SK-N-MC (cell line): Measurements from ENCODE around the gene NEB.
"Not testable (repeated sequence)": the region's sequence is repeated elsewhere in the genome, so short reads cannot be mapped to it uniquely, and the experiment has no call there.

ENCODE experiments used
- DNase-seq: peaks from one replicate; pipeline ENCODE4 v3.0.0-alpha.2; 2011; ENCODE audit warnings: low read depth, low spot score
- H3K27ac ChIP-seq: fragments of 200-600 bp; sonication (generic); 2 replicates; pipeline ENCODE4 v1.5.1; 2016; ENCODE audit warnings: mixed run types
- H3K36me3 ChIP-seq: fragments of 200-600 bp; sonication (generic); 2 replicates; pipeline ENCODE4 v1.6.1; 2017; ENCODE audit warnings: antibody characterized with exemption, low read length, mixed read lengths; ENCODE audit not compliant: insufficient read depth
- H3K4me3 ChIP-seq: fragments of 200-600 bp; sonication (generic); 2 replicates; pipeline ENCODE4 v1.5.1; 2016
- H3K9ac ChIP-seq: fragments of 200-600 bp; sonication (generic); 2 replicates; pipeline ENCODE4 v1.8.0; 2017; ENCODE audit warnings: mixed run types, mixed read lengths; ENCODE audit not compliant: insufficient read length
- H3K9me3 ChIP-seq: fragments of 200-600 bp; sonication (generic); 2 replicates; pipeline ENCODE4 v1.6.1; 2017; ENCODE audit warnings: low read depth, mild to moderate bottlenecking, antibody characterized with exemption, low read length, moderate library complexity, mixed read lengths
- EZH2 ChIP-seq: fragments of 200-600 bp; sonication (generic); IDR thresholded peaks from one replicate; pipeline ENCODE4 v1.6.1; 2017; ENCODE audit warnings: antibody characterized with exemption
- FOXP2 ChIP-seq: optimal IDR thresholded peaks from 2 replicates; pipeline ENCODE3; 2011; ENCODE audit warnings: mild to moderate bottlenecking, moderate library complexity; ENCODE audit not compliant: insufficient read depth; ENCODE audit errors: extremely low read length, control extremely low read depth
- POLR2AphosphoS5 ChIP-seq: IDR thresholded peaks from 2 replicates; pipeline ENCODE4 v1.6.1; 2012; ENCODE audit warnings: mild to moderate bottlenecking, low read depth, low read length, borderline replicate concordance

The NEB gene

DNA sequence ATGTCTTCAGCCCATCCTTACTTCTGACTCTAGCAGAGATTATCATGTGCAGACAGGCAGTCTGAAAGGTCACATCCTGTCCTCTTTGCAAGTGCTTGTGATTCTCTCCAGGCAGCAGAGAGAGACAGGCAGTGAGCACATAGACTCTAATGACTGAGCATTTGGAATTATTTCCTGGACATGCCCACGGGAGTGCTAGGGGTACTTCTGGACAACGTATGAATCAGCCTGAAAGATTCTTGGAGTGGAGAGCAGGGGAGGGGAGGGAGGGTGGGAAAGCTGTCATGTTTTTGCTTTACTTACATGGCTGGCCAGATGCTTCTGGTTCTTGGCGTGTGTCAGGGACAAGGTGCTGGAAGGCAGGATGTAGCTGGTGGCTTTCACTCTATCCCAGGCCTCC, 174.0 kb downstream of the NEB start:
- Histone ChIP-seq H3K9ac (no peak overlapping the region), H3K4me3 (no peak overlapping the region), H3K36me3 (no peaks in the 10 kb centered on the region), H3K9me3 (no peaks in the 10 kb centered on the region), H3K27ac (no peak overlapping the region)
- no peak for TF ChIP-seq POLR2AphosphoS5
- TF ChIP-seq EZH2: no peak
- no peak for TF ChIP-seq FOXP2
- no peak for DNase-seq

DNA sequence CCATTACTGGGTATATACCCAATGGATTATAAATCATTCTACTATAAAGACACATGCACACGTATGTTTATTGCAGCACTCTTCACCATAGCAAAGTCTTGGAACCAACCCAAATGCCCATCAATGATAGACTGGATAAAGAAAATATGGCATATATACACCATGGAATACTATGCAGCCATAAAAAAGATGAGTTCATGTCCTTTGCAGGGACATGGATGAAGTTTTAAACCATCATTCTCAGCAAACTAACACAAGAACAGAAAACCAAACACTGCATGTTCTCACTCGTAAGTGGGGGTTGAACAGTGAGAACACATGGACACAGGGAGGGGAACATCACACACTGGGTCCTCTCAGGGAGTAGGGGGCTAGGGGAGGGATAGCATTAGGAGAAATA, 174.8 kb downstream of the NEB start:
- H3K36me3 ChIP-seq, H3K4me3 ChIP-seq, H3K27ac ChIP-seq, DNase-seq, H3K9ac ChIP-seq, H3K9me3 ChIP-seq: not testable (repeated sequence)

DNA sequence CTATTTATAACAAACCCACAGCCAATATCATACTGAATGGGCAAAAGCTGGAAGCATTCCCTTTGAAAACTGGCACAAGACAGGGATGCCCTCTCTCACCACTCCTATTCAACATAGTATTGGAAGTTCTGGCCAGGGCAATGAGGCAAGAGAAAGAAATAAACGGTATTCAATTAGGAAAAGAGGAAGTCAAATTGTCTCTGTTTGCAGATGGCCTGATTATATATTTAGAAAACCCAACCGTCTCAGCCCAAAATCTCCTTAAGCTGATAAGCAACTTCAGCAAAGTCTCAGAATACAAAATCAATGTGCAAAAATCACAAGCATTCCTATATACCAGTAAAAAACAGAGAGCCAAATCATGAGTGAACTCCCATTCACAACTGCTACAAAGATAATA, 176.4 kb downstream of the NEB start:
- not testable (repeated sequence) for H3K27ac ChIP-seq, H3K9me3 ChIP-seq, H3K36me3 ChIP-seq, DNase-seq, H3K9ac ChIP-seq, H3K4me3 ChIP-seq

DNA sequence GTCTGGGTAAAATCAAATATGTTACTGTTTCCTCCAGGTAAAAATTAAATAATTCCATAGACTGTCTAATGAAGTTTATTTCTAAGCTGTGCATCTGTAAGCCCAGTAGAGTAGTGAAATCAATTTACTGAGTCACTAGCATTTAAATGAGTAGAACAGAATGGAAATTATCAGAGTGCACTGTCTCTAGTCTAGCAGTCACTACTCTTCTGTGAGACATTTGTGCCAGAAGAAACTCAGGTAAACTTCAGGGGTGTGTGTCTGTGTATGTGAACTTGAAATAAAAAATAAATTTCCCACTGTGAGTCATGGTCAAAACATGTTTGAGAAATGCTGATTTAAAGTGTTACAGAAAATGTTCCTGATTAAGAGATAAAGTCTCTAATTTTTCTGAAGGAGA, 178.2 kb downstream of the NEB start:
- no peak for TF ChIP-seq POLR2AphosphoS5
- TF ChIP-seq EZH2: no peak
- no peak for TF ChIP-seq FOXP2
- no peaks in the 10 kb centered on the region for H3K9me3 ChIP-seq
- no peak overlapping the region for H3K9ac ChIP-seq
- H3K36me3 ChIP-seq: no peaks in the 10 kb centered on the region
- H3K27ac ChIP-seq: no peak overlapping the region
- DNase-seq: no peak
- no peak overlapping the region for H3K4me3 ChIP-seq

DNA sequence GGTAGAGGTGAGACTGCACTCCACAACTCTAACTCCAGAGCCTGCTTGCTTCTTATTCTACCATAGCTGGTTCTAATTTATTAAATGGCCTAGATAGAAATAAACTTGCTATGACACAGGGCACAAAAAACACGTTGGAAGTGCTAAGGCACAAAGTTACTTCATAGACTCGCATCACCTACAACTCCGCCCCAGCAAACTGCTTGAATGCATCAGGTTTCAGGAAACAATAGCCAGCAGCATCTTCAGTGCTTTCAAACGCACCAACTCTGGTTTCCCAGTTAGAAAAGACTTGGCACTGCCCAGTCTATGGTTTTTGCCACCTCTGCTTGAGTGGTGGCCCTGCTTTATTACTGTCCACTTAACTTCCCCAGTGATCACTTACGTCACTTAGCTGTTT, 182.0 kb downstream of the NEB start:
- Histone ChIP-seq H3K4me3 (no peak overlapping the region), H3K36me3 (no peaks in the 10 kb centered on the region), H3K9ac (no peak overlapping the region), H3K27ac (no peak overlapping the region), H3K9me3 (no peaks in the 10 kb centered on the region)
- TF ChIP-seq POLR2AphosphoS5 (no peak), EZH2 (no peak), FOXP2 (no peak)
- DNase-seq: no peak

DNA sequence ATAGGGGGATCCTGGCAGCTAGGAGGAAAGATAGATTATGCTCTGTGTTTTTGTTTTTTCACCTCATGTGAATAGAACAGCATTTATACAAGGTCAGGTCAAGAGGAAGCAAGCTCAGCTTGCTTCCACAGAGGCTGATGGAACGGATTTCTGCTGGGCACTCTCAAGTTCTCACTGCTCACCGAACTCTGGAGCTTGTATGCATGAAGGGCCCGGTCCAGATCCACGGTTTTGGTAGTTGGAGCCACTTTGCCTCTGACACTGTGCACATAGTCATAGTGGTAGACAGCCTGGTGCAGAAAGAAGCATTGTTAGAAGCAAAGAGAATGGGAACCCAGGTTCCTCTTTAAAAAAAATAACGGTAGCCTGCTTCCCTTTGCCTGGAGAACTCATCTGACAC, 182.7 kb downstream of the NEB start:
- Histone ChIP-seq H3K4me3 (no peak overlapping the region), H3K27ac (no peak overlapping the region), H3K9me3 (no peaks in the 10 kb centered on the region), H3K36me3 (no peaks in the 10 kb centered on the region), H3K9ac (no peak overlapping the region)
- TF ChIP-seq FOXP2: no peak
- TF ChIP-seq EZH2: no peak
- no peak for TF ChIP-seq POLR2AphosphoS5
- no peak for DNase-seq

DNA sequence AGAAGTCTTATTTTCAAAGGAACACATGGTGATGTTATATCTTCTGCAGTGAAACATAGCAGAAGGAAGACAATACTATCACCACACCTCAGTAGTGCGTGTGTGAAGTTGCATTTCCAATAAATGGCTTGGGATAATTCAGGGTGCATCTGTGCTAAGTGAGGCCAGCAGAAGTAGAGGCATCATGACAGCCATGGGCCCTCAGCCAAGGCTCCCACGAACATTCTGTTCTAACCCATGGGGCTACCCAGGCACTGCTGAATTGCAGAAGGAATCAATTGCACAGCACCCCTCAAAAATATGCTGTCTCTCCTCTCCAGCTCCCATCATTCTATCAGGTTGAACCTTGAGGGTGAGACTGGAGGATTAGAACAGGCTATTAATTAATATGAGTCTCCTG, 185.1 kb downstream of the NEB start:
- DNase-seq: no peak
- Histone ChIP-seq H3K27ac (no peak overlapping the region), H3K4me3 (no peak overlapping the region), H3K9me3 (no peaks in the 10 kb centered on the region), H3K36me3 (no peaks in the 10 kb centered on the region), H3K9ac (no peak overlapping the region)
- TF ChIP-seq EZH2 (no peak), FOXP2 (no peak), POLR2AphosphoS5 (no peak)

DNA sequence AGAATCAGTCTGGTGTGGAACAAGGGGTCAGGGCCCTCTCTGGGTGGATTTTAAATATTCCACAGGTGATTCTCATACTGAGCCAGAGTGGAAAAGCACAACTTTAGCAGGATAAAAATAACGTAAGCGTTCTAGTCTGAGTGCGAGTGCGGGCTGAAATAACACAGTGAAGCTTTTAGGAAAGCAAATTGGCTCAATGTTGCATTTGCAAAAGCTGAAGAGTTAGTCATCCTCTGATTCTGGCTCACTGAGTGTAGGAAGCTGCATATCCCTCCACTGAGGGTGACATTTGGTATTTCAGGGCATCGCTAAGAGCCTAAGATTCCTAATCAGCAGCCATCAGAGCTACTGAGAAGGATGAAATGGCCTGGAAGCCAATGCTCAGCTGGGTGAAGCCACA, 189.8 kb downstream of the NEB start:
- H3K27ac ChIP-seq: no peak overlapping the region
- no peak overlapping the region for H3K9ac ChIP-seq
- no peak overlapping the region for H3K4me3 ChIP-seq
- H3K9me3 ChIP-seq: no peaks in the 10 kb centered on the region
- DNase-seq: no peak
- no peaks in the 10 kb centered on the region for H3K36me3 ChIP-seq
- TF ChIP-seq FOXP2 (no peak), POLR2AphosphoS5 (no peak), EZH2 (no peak)

DNA sequence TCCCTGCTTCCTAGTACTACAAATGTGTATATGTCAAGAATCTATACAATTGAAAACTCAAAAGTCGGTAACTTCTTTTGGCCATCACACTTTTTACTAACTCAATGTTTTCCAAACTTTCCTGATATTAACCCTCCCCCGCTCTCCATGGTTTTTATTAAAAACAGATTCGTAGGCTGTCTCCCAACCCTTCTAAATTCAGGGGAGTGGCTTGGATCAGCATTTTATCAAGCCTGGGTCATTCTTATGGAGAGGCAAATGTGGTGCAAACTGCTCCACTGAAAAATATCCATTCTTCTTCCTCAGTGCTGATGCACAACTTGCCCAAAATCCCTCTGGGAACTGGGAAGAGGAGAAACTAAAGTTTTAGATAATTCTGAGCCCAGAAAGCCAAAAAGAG, 190.4 kb downstream of the NEB start:
- no peak for DNase-seq
- Histone ChIP-seq H3K4me3 (peak overlapping the region; percentile 19; the same call in 1 of the 2 replicates), H3K27ac (no peak overlapping the region), H3K9me3 (no peaks in the 10 kb centered on the region), H3K9ac (no peak overlapping the region), H3K36me3 (no peaks in the 10 kb centered on the region)
- TF ChIP-seq POLR2AphosphoS5 (no peak), FOXP2 (no peak), EZH2 (no peak)

DNA sequence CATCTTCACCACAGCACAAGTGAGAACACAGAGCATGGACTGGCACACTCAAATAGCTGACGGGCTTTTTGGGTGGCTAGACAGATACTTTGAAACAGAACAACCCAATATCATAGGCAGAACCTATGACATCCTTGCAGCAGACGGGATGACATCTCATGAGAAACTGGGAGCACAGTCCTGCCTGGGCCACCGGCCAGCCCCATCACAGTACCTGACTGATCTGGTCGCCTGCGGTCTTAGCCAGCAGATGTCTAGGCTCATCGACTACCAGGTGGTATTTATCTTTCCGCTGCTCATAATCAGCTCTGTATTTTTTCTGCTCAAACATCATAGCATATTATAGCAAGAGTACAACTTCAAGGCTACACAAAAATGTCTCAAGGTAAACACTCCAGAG, 200.3 kb downstream of the NEB start:
- no peak for DNase-seq
- H3K27ac ChIP-seq: no peak overlapping the region
- no peaks in the 10 kb centered on the region for H3K36me3 ChIP-seq
- no peaks in the 10 kb centered on the region for H3K9me3 ChIP-seq
- H3K4me3 ChIP-seq: no peak overlapping the region
- TF ChIP-seq EZH2 (no peak), FOXP2 (no peak), POLR2AphosphoS5 (no peak)
- H3K9ac ChIP-seq: no peak overlapping the region
